ENCODE data around the gene LCP2. TPM values are rescaled to one million over a fixed set of nuclear protein-coding genes. Genes with fewer than 3 reads are reported as not detected.

Gene LCP2
- total and polyA plus RNA-seq, 2 of the 8 experiments (the other 6 are each of a cell fraction or from before 2014, with no cell fraction given): 0.26 to 0.33 TPM

GRCh38 chr5:170248172-170248930, 49.2 kb downstream of the LCP2 start (continued):
- no peak for TF ChIP-seq CTBP2 (IDR thresholded peaks at IDR 0.05; ENCODE audit: borderline replicate concordance, insufficient read depth, insufficient read length, low read length)
- no peak for TF ChIP-seq CREB1 (IDR thresholded peaks at IDR 0.05)
- no peak for TF ChIP-seq E2F6 (IDR thresholded peaks at IDR 0.05)
- TF ChIP-seq NANOG (IDR thresholded peaks at IDR 0.05; ENCODE audit: insufficient read depth, low read depth, low read length, poor library complexity, severe bottlenecking): no peak
- TF ChIP-seq RFX5 (IDR thresholded peaks at IDR 0.05; ENCODE audit: borderline replicate concordance, low read depth, low read length): no peak
- TF ChIP-seq CBX5 (IDR thresholded peaks at IDR 0.05; ENCODE audit: low read depth, low read length): no peak
- no peak for TF ChIP-seq CHD1 (IDR thresholded peaks at IDR 0.05; ENCODE audit: low read depth, low read length)

All from H1 (cell line).